Measurements from ENCODE around the gene MCTP1. TPM values are rescaled to one million over a fixed set of nuclear protein-coding genes. Genes with fewer than 3 reads are reported as not detected.

Gene MCTP1
- total RNA-seq, 1 donor from 2014 or later = 3.4 TPM

DNA sequence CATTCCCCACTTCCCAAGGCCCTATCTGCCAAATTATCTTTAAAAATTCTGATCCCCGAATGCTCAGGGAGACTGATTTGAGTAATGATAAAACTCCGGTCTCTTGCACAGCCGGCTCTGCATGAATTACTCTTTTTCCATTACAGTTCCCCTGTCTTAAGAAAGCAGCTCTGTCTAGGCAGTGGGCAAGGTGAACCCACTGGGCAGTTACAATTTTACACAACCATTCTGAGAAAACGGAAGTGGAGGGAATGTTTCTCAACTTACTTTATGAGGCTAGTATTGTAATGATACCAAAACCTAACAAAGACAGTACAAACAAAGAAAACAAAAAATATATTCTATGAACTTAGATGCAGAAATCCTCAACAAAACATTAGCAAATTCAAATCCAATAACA, 100.0 kb downstream of the MCTP1 start:
- peaks cover 37% of the 10 kb centered on the region for H3K27me3 Mint-ChIP-seq (ENCODE audit: low read depth)
- no peak overlapping the region for H3K4me3 Mint-ChIP-seq (ENCODE audit: unreplicated experiment)
- DNase-seq (ENCODE audit: low spot score) = no peak
- peaks cover 5% of the 10 kb centered on the region for H3K4me1 Mint-ChIP-seq (ENCODE audit: low read depth)
- peaks cover 13% of the 10 kb centered on the region for H3K36me3 Mint-ChIP-seq (ENCODE audit: low read depth)
- H3K27ac Mint-ChIP-seq (ENCODE audit: unreplicated experiment) = no peak overlapping the region
- TF ChIP-seq, protein P1, sequence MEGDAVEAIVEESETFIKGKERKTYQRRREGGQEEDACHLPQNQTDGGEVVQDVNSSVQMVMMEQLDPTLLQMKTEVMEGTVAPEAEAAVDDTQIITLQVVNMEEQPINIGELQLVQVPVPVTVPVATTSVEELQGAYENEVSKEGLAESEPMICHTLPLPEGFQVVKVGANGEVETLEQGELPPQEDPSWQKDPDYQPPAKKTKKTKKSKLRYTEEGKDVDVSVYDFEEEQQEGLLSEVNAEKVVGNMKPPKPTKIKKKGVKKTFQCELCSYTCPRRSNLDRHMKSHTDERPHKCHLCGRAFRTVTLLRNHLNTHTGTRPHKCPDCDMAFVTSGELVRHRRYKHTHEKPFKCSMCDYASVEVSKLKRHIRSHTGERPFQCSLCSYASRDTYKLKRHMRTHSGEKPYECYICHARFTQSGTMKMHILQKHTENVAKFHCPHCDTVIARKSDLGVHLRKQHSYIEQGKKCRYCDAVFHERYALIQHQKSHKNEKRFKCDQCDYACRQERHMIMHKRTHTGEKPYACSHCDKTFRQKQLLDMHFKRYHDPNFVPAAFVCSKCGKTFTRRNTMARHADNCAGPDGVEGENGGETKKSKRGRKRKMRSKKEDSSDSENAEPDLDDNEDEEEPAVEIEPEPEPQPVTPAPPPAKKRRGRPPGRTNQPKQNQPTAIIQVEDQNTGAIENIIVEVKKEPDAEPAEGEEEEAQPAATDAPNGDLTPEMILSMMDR (IDR thresholded peaks at IDR 0.05) = no peak
- H3K9me3 Mint-ChIP-seq (ENCODE audit: low read depth) = peaks cover 14% of the 10 kb centered on the region

DNA sequence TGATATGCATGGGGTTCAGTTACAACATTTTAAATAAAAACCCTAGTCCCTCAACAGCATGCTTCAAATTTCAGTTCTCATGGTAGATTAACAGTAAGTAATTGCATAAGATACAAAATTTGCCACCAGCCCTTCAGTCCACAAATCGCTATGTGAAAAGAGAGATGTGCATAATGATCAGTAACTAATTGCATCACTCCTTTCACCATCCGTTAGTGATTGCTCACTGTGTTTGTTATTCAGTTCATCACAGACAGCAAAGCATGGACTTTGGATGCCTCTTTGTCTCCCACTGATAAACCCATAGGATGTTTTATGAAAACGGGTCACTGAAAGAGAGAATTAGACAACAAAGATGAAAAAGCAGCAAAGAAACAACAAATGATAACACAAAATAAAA, 103.2 kb downstream of the MCTP1 start:
- Mint-ChIP-seq H3K4me3 (ENCODE audit: unreplicated experiment) (no peak overlapping the region), H3K9me3 (ENCODE audit: low read depth) (peaks cover 34% of the 10 kb centered on the region), H3K36me3 (ENCODE audit: low read depth) (peaks cover 20% of the 10 kb centered on the region), H3K4me1 (ENCODE audit: low read depth) (peaks cover 25% of the 10 kb centered on the region), H3K27me3 (ENCODE audit: low read depth) (peaks cover 27% of the 10 kb centered on the region), H3K27ac (ENCODE audit: unreplicated experiment) (no peak overlapping the region)
- DNase-seq (ENCODE audit: low spot score) = no peak
- TF ChIP-seq, protein P1 (IDR thresholded peaks at IDR 0.05) = no peak

GRCh38 chr5:95178046-95178651, 106.7 kb downstream of the MCTP1 start:
- peaks cover 19% of the 10 kb centered on the region for H3K27me3 Mint-ChIP-seq (ENCODE audit: low read depth)
- peaks cover 31% of the 10 kb centered on the region for H3K4me1 Mint-ChIP-seq (ENCODE audit: low read depth)
- no peak for DNase-seq (ENCODE audit: low spot score)
- H3K9me3 Mint-ChIP-seq (ENCODE audit: low read depth) = peaks cover 28% of the 10 kb centered on the region
- H3K4me3 Mint-ChIP-seq (ENCODE audit: unreplicated experiment) = no peak overlapping the region
- TF ChIP-seq, protein P1 (IDR thresholded peaks at IDR 0.05) = peak; percentile 68
- H3K27ac Mint-ChIP-seq (ENCODE audit: unreplicated experiment) = peak overlapping the region; percentile 91
- H3K36me3 Mint-ChIP-seq (ENCODE audit: low read depth) = peaks cover 17% of the 10 kb centered on the region

DNA sequence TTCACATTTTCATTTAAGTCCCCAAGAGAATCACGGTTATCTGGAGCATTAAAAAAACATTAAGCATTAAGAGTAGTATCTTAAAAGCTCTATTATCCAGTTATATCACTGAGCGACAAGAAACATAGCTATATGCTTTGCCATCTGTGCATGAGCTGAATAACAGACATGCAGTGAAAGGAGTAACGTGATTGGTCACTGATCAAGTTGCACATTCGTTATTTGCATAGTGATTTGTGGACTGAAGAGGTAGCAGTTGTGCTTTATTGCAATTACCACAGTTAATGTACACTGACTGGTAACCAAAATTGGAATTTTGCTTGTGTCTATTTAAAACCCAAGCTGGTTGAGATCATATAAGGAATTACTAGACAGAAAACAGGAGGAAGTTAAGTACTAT, 107.4 kb downstream of the MCTP1 start:
- no peak overlapping the region for H3K4me3 Mint-ChIP-seq (ENCODE audit: unreplicated experiment)
- peaks cover 28% of the 10 kb centered on the region for H3K9me3 Mint-ChIP-seq (ENCODE audit: low read depth)
- H3K27ac Mint-ChIP-seq (ENCODE audit: unreplicated experiment) = peak overlapping the region; percentile 91
- TF ChIP-seq, protein P1 (IDR thresholded peaks at IDR 0.05) = no peak
- H3K4me1 Mint-ChIP-seq (ENCODE audit: low read depth) = peaks cover 31% of the 10 kb centered on the region
- peaks cover 17% of the 10 kb centered on the region for H3K36me3 Mint-ChIP-seq (ENCODE audit: low read depth)
- no peak for DNase-seq (ENCODE audit: low spot score)
- H3K27me3 Mint-ChIP-seq (ENCODE audit: low read depth) = peaks cover 19% of the 10 kb centered on the region

- no peak for DNase-seq (ENCODE audit: low spot score)
- Mint-ChIP-seq H3K36me3 (ENCODE audit: low read depth) (peaks cover 11% of the 10 kb centered on the region), H3K4me3 (ENCODE audit: unreplicated experiment) (no peak overlapping the region), H3K9me3 (ENCODE audit: low read depth) (peaks cover 39% of the 10 kb centered on the region), H3K27me3 (ENCODE audit: low read depth) (peaks cover 4% of the 10 kb centered on the region), H3K27ac (ENCODE audit: unreplicated experiment) (no peak overlapping the region), H3K4me1 (ENCODE audit: low read depth) (peaks cover 31% of the 10 kb centered on the region)
- TF ChIP-seq, protein P1 (IDR thresholded peaks at IDR 0.05) = no peak
Observed at GRCh38 chr5:95175106-95175505, 109.8 kb downstream of the MCTP1 start.
